Stimulated activated CD4-positive, alpha-beta T cell treated with anti-CD3 and anti-CD28 coated beads, TNF-alpha, amount 100 ng/mL, for 24 hours (primary cell): ENCODE data around the gene MFSD6.
"Not testable (repeated sequence)": the region's sequence is repeated elsewhere in the genome, so short reads cannot be mapped to it uniquely, and the experiment has no call there.

Source experiments
- DNase-seq, 3 experiments: peaks; one replicate each; pipeline ENCODE4 v3.0.0-alpha.2; 2020; ENCODE audit warnings: low read depth in 3 of 3

Gene MFSD6

DNA sequence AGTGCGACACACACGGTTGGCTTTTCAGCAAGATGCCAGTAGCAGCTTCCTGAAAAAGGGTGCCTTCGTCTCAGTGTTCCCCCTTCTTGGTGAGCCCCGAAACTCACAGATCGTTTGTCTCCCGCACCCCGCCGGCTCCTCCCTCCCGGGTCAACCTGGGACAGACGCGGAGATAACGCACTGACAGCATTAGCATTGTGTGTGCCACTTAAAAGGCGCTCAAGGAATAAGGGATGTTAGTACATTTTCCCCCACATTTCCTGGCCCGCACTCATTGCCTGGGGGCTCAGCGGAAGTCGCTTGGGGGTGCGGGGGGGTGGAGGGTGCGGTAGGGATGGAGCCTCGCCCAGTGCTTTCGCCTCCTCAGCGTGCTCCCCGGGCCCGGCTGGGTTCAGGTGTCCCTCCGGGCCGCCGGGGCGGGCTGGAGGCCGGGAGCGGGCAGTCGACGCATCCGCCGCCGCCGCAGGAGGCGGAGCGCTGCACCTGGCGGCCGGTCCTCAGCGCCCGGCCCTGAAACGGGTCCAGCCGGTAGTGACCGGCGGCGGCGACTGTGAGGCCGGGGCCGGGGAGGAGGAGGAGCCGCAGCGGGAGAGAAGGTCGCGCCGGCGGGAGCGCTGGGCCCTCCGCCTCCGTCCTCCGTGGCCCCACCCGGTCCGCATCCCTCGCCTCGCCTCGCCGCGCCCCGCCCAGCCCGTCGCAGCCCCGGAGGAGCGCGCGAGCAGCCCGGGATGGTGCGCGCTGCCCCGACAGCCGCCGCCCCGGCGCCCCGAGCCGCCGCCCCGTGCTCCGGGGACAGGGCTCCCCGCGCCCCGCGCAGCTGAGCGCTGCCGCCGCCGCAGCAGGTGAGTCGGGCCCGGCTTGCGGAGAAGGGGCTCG, at the start of gene MFSD6:
Gene MFSD6, plus strand, starts transcription at position 694 of the 876 bp plus-strand sequence. CDS start 27,675 bp downstream, outside the sequence.
- DNase-seq, result peak; percentile 11 to 60 (median 35)

GRCh38 chr2:190358655-190359448, 49.3 kb upstream of the MFSD6 start:
- not testable (repeated sequence) for DNase-seq

DNA sequence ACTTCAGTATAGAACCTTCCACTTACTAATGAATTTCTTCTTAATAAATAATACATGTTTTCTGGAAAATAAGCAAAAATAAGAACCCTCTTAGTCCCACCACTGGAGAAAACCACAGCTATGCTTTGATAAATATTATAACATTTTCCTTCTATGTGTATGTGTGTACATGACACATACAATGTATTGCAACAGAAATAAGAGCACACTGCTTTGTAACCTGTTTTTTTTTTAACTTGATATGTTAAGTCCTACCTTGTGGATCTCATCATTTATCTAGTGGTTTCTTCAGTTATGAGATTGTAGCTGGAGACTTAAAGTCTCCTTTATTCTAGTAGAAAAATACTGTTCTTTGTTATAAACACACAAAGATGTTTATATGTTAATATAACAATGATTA, 47.6 kb upstream of the MFSD6 start:
- no peak for DNase-seq

DNA sequence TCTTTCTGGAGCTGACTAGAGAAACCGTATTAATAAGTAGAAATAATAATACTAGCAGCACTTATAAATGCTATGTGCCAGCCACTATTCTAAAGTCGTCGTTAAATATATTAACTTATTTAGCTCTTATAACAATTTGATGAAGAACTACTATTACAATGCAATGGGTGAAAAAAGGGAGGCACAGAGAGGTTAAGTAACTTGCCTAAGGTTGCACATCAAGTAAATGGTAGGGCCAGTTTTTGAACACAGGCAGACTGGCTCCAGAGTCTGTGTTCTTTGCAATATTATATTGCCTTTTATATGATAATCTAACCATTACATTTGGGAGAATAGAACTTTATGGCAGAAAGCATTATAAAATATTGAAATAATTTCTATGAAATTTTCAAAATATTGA, 47.2 kb upstream of the MFSD6 start:
- no peak for DNase-seq

GRCh38 chr2:190361572-190361971, 46.6 kb upstream of the MFSD6 start:
- no peak for DNase-seq

DNA sequence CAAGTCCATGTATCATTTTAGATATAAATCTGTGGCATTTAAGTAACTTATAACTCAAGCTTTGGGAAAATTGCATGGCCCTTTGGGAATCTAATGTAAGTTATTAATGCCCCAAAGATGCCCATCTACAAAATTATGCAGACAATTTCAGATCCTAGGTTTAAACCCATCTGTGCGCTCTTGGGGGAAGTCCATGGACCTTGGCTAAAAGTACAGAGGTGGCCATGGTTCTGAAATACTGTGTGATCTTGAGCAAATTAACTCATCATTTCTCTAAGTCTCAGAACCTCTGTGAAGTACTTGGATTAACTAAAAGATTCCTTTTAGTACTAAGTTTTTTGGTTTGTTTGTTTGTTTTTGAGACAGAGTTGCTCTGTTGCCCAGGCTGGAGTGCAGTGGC, 45.3 kb upstream of the MFSD6 start:
- DNase-seq, result no peak

DNA sequence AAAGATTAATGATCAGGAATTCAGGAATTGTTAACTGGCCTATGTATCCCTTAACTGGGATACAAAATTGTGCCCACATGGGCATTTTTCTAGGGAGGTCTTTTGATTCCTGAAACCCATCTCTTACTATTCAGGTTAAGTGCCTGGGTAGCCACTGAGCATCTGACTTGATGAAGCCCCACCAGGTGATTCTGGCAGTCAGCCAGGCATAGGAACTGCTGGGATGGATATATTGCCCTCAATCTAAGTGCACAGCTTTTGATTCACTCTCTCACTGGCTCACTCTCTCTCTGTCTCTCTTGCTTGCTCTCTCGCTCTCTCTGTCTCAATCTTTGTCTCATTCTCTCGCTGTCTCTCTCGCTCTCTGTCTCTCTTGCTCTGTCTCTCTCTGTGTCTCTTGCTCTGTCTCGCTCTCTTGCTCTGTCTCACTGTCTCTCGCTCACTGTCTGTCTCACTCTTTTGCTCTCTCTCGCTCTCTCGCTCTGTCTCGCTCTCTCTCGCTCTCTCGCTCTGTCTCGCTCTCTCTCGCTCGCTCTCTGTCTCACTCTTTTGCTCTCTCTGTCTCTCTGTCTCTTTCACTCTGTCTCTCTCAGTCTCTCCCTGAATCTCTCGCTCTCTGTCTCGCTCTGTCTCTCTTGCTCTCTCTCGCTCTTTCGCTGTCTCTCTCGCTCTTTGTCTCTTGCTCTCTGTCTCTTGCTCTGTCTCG, 42.5 kb upstream of the MFSD6 start:
- no peak for DNase-seq

DNA sequence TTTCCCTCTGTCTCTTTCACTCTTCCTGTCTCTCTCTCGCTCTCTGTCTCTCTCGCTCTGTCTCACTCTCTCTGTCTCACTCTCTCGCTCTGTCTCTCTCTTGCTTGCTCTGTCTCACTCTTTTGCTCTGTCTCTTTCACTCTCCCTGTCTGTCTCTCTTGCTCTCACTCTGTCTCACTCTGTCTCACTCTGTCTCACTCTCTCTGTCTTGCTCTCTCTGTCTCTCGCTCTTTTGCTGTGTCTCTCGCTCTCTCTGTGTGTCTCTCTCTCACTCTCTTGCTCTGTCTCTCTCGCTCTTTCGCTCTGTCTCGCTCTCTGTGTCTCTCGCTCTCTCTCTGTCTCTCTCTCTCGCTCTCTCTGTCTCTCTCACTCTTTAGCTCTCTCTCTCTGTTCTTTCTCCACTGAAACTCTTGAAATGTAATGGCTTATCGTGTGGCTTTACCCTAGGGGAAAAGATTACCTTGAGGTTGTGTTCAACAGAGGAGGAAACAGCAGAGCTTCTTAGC, 41.9 kb upstream of the MFSD6 start:
- no peak for DNase-seq

GRCh38 chr2:190367091-190367490, 41.1 kb upstream of the MFSD6 start:
- no peak for DNase-seq

DNA sequence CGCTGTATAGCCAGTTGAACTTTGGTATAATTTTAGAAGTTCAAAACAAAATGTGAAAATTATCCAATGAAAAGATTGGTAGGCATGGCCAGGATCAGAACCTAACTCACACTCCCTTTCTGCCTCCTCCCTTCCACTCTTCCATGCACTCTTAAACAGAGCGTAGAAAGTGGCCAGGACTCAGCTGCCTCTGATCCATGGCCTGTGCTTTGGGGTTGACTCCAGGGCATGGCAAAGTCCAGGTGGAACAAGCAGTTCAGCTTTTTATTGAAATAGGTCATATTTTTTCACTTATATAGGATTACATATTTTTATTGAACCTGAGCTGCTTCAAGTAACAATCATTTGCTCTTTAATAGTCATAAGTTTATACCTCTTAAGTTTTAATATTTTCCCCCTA, 38.5 kb upstream of the MFSD6 start:
- no peak for DNase-seq

DNA sequence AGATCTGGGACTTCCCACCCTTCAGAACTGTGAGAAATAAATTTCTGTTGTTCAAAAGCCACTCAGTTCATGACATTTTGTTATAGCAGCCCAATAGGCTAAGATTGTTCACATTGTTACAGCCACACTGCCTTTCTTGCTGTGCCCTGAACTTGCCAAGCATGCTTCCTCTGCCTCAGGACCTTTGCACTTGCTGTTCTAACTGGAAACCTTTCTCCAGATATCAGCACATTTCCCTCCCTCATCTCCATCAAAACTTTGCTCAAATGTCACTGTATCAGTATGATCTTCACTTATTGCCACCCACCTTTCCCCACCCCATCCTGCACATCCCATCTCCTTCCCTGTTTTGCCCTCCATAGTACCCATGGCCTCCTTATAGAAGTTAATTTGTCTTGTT, 32.1 kb upstream of the MFSD6 start:
- DNase-seq, result no peak

- DNase-seq, result no peak
Observed at GRCh38 chr2:190376591-190377245, 31.4 kb upstream of the MFSD6 start.

DNA sequence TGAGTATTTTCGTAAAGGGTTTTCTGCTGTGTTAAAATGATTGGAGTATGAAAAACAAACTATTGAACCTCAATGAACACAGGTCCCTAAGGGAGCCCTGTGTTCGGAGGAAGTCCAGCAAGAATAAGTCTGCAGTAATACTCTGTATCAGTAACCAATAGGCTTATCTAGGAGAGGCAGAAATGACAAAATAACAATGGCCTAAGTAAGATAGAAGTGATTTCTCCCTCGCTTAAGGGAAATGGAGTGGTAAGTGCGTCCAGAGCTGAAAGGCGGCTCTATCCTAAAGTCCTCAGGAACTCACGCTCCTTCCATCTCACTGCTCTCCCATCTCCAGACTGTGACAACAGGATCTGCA, 29.3 kb upstream of the MFSD6 start:
- DNase-seq, result no peak

- no peak for DNase-seq
Observed at GRCh38 chr2:190379249-190379964, 28.7 kb upstream of the MFSD6 start.

DNA sequence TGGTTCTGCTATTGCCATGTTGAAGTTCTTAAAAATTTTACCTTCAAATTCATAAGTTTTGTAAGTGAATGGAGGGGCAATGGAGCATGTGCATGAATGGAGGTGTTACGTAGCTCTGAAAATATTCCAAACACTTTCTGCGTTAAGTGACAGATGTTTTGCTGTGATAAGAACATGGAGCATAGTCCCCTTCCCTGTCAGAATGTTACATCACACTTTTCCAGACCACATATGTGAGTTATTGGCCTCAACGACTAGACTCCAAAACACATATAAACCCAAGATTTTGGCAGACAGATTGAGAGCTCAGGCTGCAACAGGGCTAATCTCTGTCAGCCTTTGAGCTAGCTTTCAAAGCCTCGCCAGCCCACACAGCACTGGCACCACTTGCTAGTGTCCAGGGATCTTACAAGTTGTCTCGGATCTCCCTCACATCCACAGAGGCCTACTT, 27.2 kb upstream of the MFSD6 start:
- DNase-seq, result no peak

DNA sequence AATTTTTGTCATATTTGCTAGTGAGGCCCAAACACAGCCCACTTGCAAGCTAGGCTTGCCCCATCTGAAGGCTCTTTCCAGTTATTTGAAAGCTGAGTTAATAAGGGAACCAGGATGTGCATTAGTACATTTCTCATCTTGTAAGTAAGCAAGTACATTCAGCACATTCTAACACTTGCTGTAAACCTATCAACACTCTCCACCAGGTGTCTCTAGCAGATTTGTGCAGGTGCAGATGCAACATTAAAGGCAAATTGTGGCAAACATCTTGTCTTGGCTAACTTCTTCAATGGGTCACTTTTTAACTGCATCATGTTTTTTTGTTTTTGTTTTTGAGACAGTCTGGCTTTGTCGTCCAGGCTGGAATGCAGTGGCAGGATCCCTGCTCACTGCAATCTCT, 25.3 kb upstream of the MFSD6 start:
- peak in 1 of 3 experiments; percentile 22 for DNase-seq

DNA sequence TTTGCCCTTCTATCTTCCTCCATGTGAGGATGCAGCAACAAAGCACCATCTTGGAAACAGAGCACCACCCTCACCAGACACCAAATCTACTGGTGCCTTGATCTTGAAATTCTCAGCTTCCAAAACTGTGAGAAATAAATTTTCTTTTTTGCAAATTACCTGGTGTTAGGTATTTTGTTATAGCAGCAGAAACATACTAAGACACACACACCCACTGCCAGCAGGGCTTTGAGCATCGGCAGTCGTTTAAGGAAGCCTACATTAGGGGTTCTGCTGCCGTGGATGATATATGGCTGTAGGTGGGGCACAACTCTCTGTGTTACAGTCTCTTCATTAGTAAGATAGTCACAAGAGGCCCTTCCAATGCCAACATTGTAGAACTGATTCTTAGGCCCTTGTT, 20.7 kb upstream of the MFSD6 start:
- DNase-seq, result no peak

DNA sequence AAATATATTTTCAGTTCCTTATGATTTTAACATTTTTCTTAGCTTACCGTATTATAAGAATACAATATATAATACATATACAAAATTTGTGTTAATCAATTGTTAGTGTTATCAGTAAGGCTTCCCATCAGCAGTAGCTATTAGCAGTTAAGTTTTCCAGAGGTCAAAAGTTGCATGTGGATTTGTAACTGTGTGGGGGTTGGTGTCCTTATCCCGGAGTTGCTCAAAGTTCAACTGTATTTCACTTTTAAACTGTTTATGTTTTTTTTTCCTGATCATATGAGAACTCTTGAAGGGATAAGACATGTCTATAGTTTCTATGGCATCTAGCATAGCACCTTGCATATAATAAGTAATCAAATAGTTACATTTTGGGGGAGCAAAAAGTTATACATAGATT, 11.9 kb upstream of the MFSD6 start:
- DNase-seq, result no peak

GRCh38 chr2:190402986-190403603, 5.1 kb upstream of the MFSD6 start:
- no peak for DNase-seq

DNA sequence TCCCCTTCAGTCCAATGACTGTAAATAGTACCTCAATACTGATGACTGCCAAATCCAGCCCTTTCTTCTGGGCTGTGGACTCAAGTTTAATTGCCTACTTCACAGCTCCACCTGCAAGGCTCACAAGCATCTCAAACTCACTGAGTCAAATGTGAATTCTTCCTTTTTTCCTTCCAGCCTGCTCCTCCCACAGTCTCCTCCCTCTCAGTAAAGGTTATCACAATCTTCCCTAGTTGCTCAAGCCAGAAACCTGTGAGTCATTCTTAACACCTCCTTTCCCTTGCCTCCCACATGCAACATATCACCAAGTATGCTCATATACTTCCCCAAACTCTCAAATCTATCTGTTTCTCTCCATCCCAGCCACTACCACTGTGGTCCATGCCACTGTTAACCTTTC, 3.7 kb upstream of the MFSD6 start:
- peak in 2 of 3 experiments; percentile 13 to 16 for DNase-seq
